Measurements from ENCODE around the gene TTC12.

Gene TTC12

GRCh38 chr11:113314389-113315301 is at the start of gene TTC12:
Gene TTC12 (plus strand): TSS chr11:113314583. CDS start chr11:113316258, 1,675 bp downstream.
- H3K9ac ChIP-seq (ENCODE audit: low read depth in 1 of 2, low read length in 2 of 2), result peak within 1 kb of the TSS; percentile 50 to 80
- peaks cover 12 to 25% of the 10 kb centered on the region in 2 donors for H3K4me1 ChIP-seq (ENCODE audit: control insufficient read depth in 1 of 2, insufficient read depth in 2 of 2, low read length in 2 of 2)
- peak within 1 kb of the TSS; percentile 80 for H3K27ac ChIP-seq (ENCODE audit: low read depth, low read length)
- no peaks in the 10 kb centered on the region for H3K9me3 ChIP-seq (ENCODE audit: control insufficient read depth in 1 of 2, low read length in 2 of 2)
- no peaks in the 10 kb centered on the region for H3K27me3 ChIP-seq (ENCODE audit: control insufficient read depth in 1 of 2, insufficient read depth in 2 of 2, low read length in 2 of 2)
- peak within 1 kb of the TSS; percentile 82 to 89 for H3K4me3 ChIP-seq (ENCODE audit: low read depth in 1 of 2, low read length in 2 of 2)
- H3K36me3 ChIP-seq (ENCODE audit: control insufficient read depth in 1 of 2, insufficient read depth in 2 of 2, low read length in 2 of 2), result no peaks in the 10 kb centered on the region

- H3K4me3 ChIP-seq (ENCODE audit: low read depth in 1 of 2, low read length in 2 of 2), result no peak overlapping the region
- H3K4me1 ChIP-seq (ENCODE audit: control insufficient read depth in 1 of 2, insufficient read depth in 2 of 2, low read length in 2 of 2), result no peaks in the 10 kb centered on the region
- H3K27ac ChIP-seq (ENCODE audit: low read depth, low read length), result no peak overlapping the region
- no peak overlapping the region for H3K9ac ChIP-seq (ENCODE audit: low read depth in 1 of 2, low read length in 2 of 2)
- peaks cover 0 to 3% of the 10 kb centered on the region in 2 donors for H3K36me3 ChIP-seq (ENCODE audit: control insufficient read depth in 1 of 2, insufficient read depth in 2 of 2, low read length in 2 of 2)
- H3K27me3 ChIP-seq (ENCODE audit: control insufficient read depth in 1 of 2, insufficient read depth in 2 of 2, low read length in 2 of 2), result no peaks in the 10 kb centered on the region
- no peaks in the 10 kb centered on the region for H3K9me3 ChIP-seq (ENCODE audit: control insufficient read depth in 1 of 2, low read length in 2 of 2)
Observed at GRCh38 chr11:113265362-113265761, 49.0 kb upstream of the TTC12 start.

- H3K36me3 ChIP-seq (ENCODE audit: control insufficient read depth in 1 of 2, insufficient read depth in 2 of 2, low read length in 2 of 2), result no peaks in the 10 kb centered on the region
- no peak overlapping the region for H3K9ac ChIP-seq (ENCODE audit: low read depth in 1 of 2, low read length in 2 of 2)
- H3K27ac ChIP-seq (ENCODE audit: low read depth, low read length), result no peak overlapping the region
- H3K9me3 ChIP-seq (ENCODE audit: control insufficient read depth in 1 of 2, low read length in 2 of 2), result no peaks in the 10 kb centered on the region
- H3K4me1 ChIP-seq (ENCODE audit: control insufficient read depth in 1 of 2, insufficient read depth in 2 of 2, low read length in 2 of 2), result no peaks in the 10 kb centered on the region
- H3K4me3 ChIP-seq (ENCODE audit: low read depth in 1 of 2, low read length in 2 of 2), result no peak overlapping the region
- H3K27me3 ChIP-seq (ENCODE audit: control insufficient read depth in 1 of 2, insufficient read depth in 2 of 2, low read length in 2 of 2), result no peaks in the 10 kb centered on the region
Observed at GRCh38 chr11:113267493-113267892, 46.9 kb upstream of the TTC12 start.

- no peaks in the 10 kb centered on the region for H3K4me1 ChIP-seq (ENCODE audit: control insufficient read depth in 1 of 2, insufficient read depth in 2 of 2, low read length in 2 of 2)
- no peak overlapping the region for H3K4me3 ChIP-seq (ENCODE audit: low read depth in 1 of 2, low read length in 2 of 2)
- H3K9me3 ChIP-seq (ENCODE audit: control insufficient read depth in 1 of 2, low read length in 2 of 2), result no peaks in the 10 kb centered on the region
- no peaks in the 10 kb centered on the region for H3K36me3 ChIP-seq (ENCODE audit: control insufficient read depth in 1 of 2, insufficient read depth in 2 of 2, low read length in 2 of 2)
- H3K27me3 ChIP-seq (ENCODE audit: control insufficient read depth in 1 of 2, insufficient read depth in 2 of 2, low read length in 2 of 2), result no peaks in the 10 kb centered on the region
- no peak overlapping the region for H3K27ac ChIP-seq (ENCODE audit: low read depth, low read length)
- H3K9ac ChIP-seq (ENCODE audit: low read depth in 1 of 2, low read length in 2 of 2), result no peak overlapping the region
Observed at GRCh38 chr11:113269096-113269495, 45.3 kb upstream of the TTC12 start.

- Histone ChIP-seq H3K4me1 (ENCODE audit: control insufficient read depth in 1 of 2, insufficient read depth in 2 of 2, low read length in 2 of 2) (no peaks in the 10 kb centered on the region), H3K9ac (ENCODE audit: low read depth in 1 of 2, low read length in 2 of 2) (no peak overlapping the region), H3K4me3 (ENCODE audit: low read depth in 1 of 2, low read length in 2 of 2) (no peak overlapping the region), H3K27me3 (ENCODE audit: control insufficient read depth in 1 of 2, insufficient read depth in 2 of 2, low read length in 2 of 2) (no peaks in the 10 kb centered on the region), H3K27ac (ENCODE audit: low read depth, low read length) (no peak overlapping the region), H3K36me3 (ENCODE audit: control insufficient read depth in 1 of 2, insufficient read depth in 2 of 2, low read length in 2 of 2) (no peaks in the 10 kb centered on the region), H3K9me3 (ENCODE audit: control insufficient read depth in 1 of 2, low read length in 2 of 2) (no peaks in the 10 kb centered on the region)
Observed at GRCh38 chr11:113269636-113270035, 44.7 kb upstream of the TTC12 start.

GRCh38 chr11:113270080-113270479 is 44.3 kb upstream of the TTC12 start:
- H3K27ac ChIP-seq (ENCODE audit: low read depth, low read length), result no peak overlapping the region
- H3K4me1 ChIP-seq (ENCODE audit: control insufficient read depth in 1 of 2, insufficient read depth in 2 of 2, low read length in 2 of 2), result no peaks in the 10 kb centered on the region
- H3K36me3 ChIP-seq (ENCODE audit: control insufficient read depth in 1 of 2, insufficient read depth in 2 of 2, low read length in 2 of 2), result no peaks in the 10 kb centered on the region
- no peaks in the 10 kb centered on the region for H3K9me3 ChIP-seq (ENCODE audit: control insufficient read depth in 1 of 2, low read length in 2 of 2)
- no peaks in the 10 kb centered on the region for H3K27me3 ChIP-seq (ENCODE audit: control insufficient read depth in 1 of 2, insufficient read depth in 2 of 2, low read length in 2 of 2)
- H3K4me3 ChIP-seq (ENCODE audit: low read depth in 1 of 2, low read length in 2 of 2), result no peak overlapping the region
- no peak overlapping the region for H3K9ac ChIP-seq (ENCODE audit: low read depth in 1 of 2, low read length in 2 of 2)

- Histone ChIP-seq H3K36me3 (ENCODE audit: control insufficient read depth in 1 of 2, insufficient read depth in 2 of 2, low read length in 2 of 2) (no peaks in the 10 kb centered on the region), H3K9ac (ENCODE audit: low read depth in 1 of 2, low read length in 2 of 2) (no peak overlapping the region), H3K4me1 (ENCODE audit: control insufficient read depth in 1 of 2, insufficient read depth in 2 of 2, low read length in 2 of 2) (no peaks in the 10 kb centered on the region), H3K27ac (ENCODE audit: low read depth, low read length) (no peak overlapping the region), H3K27me3 (ENCODE audit: control insufficient read depth in 1 of 2, insufficient read depth in 2 of 2, low read length in 2 of 2) (no peaks in the 10 kb centered on the region), H3K9me3 (ENCODE audit: control insufficient read depth in 1 of 2, low read length in 2 of 2) (no peaks in the 10 kb centered on the region), H3K4me3 (ENCODE audit: low read depth in 1 of 2, low read length in 2 of 2) (no peak overlapping the region)
Observed at GRCh38 chr11:113271551-113272245, 42.7 kb upstream of the TTC12 start.

GRCh38 chr11:113272281-113272680 is 42.1 kb upstream of the TTC12 start:
- Histone ChIP-seq H3K4me3 (ENCODE audit: low read depth in 1 of 2, low read length in 2 of 2) (no peak overlapping the region), H3K36me3 (ENCODE audit: control insufficient read depth in 1 of 2, insufficient read depth in 2 of 2, low read length in 2 of 2) (no peaks in the 10 kb centered on the region), H3K9me3 (ENCODE audit: control insufficient read depth in 1 of 2, low read length in 2 of 2) (no peaks in the 10 kb centered on the region), H3K27me3 (ENCODE audit: control insufficient read depth in 1 of 2, insufficient read depth in 2 of 2, low read length in 2 of 2) (no peaks in the 10 kb centered on the region), H3K27ac (ENCODE audit: low read depth, low read length) (no peak overlapping the region), H3K9ac (ENCODE audit: low read depth in 1 of 2, low read length in 2 of 2) (no peak overlapping the region), H3K4me1 (ENCODE audit: control insufficient read depth in 1 of 2, insufficient read depth in 2 of 2, low read length in 2 of 2) (no peaks in the 10 kb centered on the region)

- Histone ChIP-seq H3K4me3 (ENCODE audit: low read depth in 1 of 2, low read length in 2 of 2) (no peak overlapping the region), H3K4me1 (ENCODE audit: control insufficient read depth in 1 of 2, insufficient read depth in 2 of 2, low read length in 2 of 2) (no peaks in the 10 kb centered on the region), H3K27ac (ENCODE audit: low read depth, low read length) (no peak overlapping the region), H3K27me3 (ENCODE audit: control insufficient read depth in 1 of 2, insufficient read depth in 2 of 2, low read length in 2 of 2) (no peaks in the 10 kb centered on the region), H3K9ac (ENCODE audit: low read depth in 1 of 2, low read length in 2 of 2) (no peak overlapping the region), H3K9me3 (ENCODE audit: control insufficient read depth in 1 of 2, low read length in 2 of 2) (no peaks in the 10 kb centered on the region), H3K36me3 (ENCODE audit: control insufficient read depth in 1 of 2, insufficient read depth in 2 of 2, low read length in 2 of 2) (no peaks in the 10 kb centered on the region)
Observed at GRCh38 chr11:113272927-113273615, 41.3 kb upstream of the TTC12 start.

- no peaks in the 10 kb centered on the region for H3K9me3 ChIP-seq (ENCODE audit: control insufficient read depth in 1 of 2, low read length in 2 of 2)
- H3K27me3 ChIP-seq (ENCODE audit: control insufficient read depth in 1 of 2, insufficient read depth in 2 of 2, low read length in 2 of 2), result no peaks in the 10 kb centered on the region
- no peak overlapping the region for H3K9ac ChIP-seq (ENCODE audit: low read depth in 1 of 2, low read length in 2 of 2)
- no peaks in the 10 kb centered on the region for H3K4me1 ChIP-seq (ENCODE audit: control insufficient read depth in 1 of 2, insufficient read depth in 2 of 2, low read length in 2 of 2)
- H3K27ac ChIP-seq (ENCODE audit: low read depth, low read length), result no peak overlapping the region
- no peak overlapping the region for H3K4me3 ChIP-seq (ENCODE audit: low read depth in 1 of 2, low read length in 2 of 2)
- no peaks in the 10 kb centered on the region for H3K36me3 ChIP-seq (ENCODE audit: control insufficient read depth in 1 of 2, insufficient read depth in 2 of 2, low read length in 2 of 2)
Observed at GRCh38 chr11:113273720-113274119, 40.7 kb upstream of the TTC12 start.

Data from duodenal mucosa (tissue), 2 donors.